Activated CD4-positive, alpha-beta memory T cell treated with anti-CD3 and anti-CD28 coated beads, Interleukin-2, amount 10 ng/mL, durations not matched to agents 7 days and 5 days (primary cell): ENCODE measurements around the gene IGFL2. TPM values are rescaled to one million over a fixed set of nuclear protein-coding genes. Genes with fewer than 3 reads are reported as not detected.
"Not testable (repeated sequence)": the region's sequence is repeated elsewhere in the genome, so short reads cannot be mapped to it uniquely, and the experiment has no call there.

Experiments
- CTCF ChIA-PET: fragments of 350-600 bp; sonication (Branson Sonifier 250); formaldehyde crosslinking; loops from one replicate; lab custom pipeline; 2021; ENCODE audit warnings: antibody characterized with exemption, inconsistent platforms; lab: Charles Lee
- POLR2A ChIA-PET: fragments of 350-600 bp; sonication (Branson Sonifier 250); formaldehyde crosslinking; loops from one replicate; lab custom pipeline; 2021; ENCODE audit warnings: antibody characterized with exemption; lab: Charles Lee
- DNase-seq: peaks from one replicate; pipeline ENCODE4 v3.0.0-alpha.2; 2020
- H3K27ac Mint-ChIP-seq: one replicate; pipeline ENCODE4 v1.8.0; 2021; ENCODE audit warnings: mild to moderate bottlenecking, mixed read lengths
- H3K27me3 Mint-ChIP-seq: one replicate; pipeline ENCODE4 v1.8.0; 2021; ENCODE audit warnings: mixed read lengths
- H3K36me3 Mint-ChIP-seq: one replicate; pipeline ENCODE4 v1.8.0; 2021; ENCODE audit warnings: low read depth, mixed read lengths
- H3K4me1 Mint-ChIP-seq: one replicate; pipeline ENCODE4 v1.8.0; 2021; ENCODE audit warnings: mixed read lengths
- H3K4me3 Mint-ChIP-seq: one replicate; pipeline ENCODE4 v1.8.0; 2021; ENCODE audit warnings: mild to moderate bottlenecking, mixed read lengths
- H3K9me3 Mint-ChIP-seq: one replicate; pipeline ENCODE4 v1.8.0; 2021; ENCODE audit warnings: mixed read lengths
- total RNA-seq, 2 experiments: library from RNA; stranded (reverse); gene quantifications; one replicate each; pipeline ENCODE4 v1.2.3, GENCODE V29; 2021

Gene IGFL2
- not detected for total RNA-seq

DNA sequence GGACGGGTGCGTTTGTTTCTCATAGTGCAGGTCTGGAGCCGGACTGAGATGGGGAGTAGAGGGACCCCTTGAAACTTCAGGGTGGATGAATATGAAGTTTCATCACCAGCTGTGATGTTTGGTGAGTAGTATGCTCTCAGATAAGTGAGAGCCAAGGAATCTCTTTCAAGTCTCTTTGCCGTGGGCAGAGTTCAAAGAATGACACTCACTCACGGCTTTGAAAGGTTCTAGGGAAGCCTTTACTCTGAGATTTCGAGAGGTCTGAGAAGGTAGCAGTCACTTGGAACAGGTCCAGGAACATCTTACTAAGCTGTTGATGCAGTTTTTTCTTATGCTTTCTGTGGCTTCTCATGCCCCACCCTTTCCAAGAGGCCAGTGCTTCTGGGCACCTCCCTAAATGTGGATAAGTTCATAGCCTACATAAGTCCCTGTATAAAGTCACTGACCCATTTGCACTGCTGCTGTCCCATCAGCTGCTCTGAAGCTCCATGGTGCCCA, at the start of gene IGFL2:
IGFL2 (plus strand) TSS at position 448 of the 498 bp plus-strand sequence; CDS start at position 489, 41 bp downstream.
- Mint-ChIP-seq H3K27me3 (peaks cover 55% of the 10 kb centered on the region), H3K27ac (no peak within 1 kb of the TSS), H3K9me3 (no peaks in the 10 kb centered on the region), H3K36me3 (no peaks in the 10 kb centered on the region), H3K4me1 (no peaks in the 10 kb centered on the region), H3K4me3 (no peak within 1 kb of the TSS)
- no peak for DNase-seq
- ChIA-PET POLR2A (interaction anchor here (0.6 kb wide), 1 partner anchor 29 kb away, joined by 3 read pairs; no protein-coding TSS in a partner anchor), CTCF (no interaction called here)

DNA sequence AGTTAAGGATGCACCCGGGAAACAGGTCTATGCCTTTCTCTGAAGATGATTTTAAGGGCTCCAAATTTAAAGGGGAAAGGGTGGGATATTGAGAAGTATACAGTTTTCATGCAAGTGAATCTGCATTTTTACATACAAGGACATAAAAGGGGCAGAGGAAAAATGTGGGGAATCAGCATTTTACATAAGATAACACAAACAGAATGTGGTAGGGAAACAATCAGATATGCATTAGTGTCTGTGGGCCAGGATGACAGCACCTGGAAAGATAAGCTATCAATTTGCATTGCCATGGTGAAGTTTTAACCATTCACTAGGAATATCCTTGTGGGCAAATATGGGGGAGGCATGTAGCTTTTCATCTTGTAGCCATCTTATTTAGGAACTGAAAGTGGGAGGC, 47.7 kb upstream of the IGFL2 start:
- no peak overlapping the region for H3K27ac Mint-ChIP-seq
- POLR2A ChIA-PET = no interaction called here
- H3K4me3 Mint-ChIP-seq = no peak overlapping the region
- CTCF ChIA-PET = no interaction called here
- H3K4me1 Mint-ChIP-seq = no peaks in the 10 kb centered on the region
- H3K9me3 Mint-ChIP-seq = peaks cover 11% of the 10 kb centered on the region
- peaks cover 5% of the 10 kb centered on the region for H3K36me3 Mint-ChIP-seq
- peaks cover 38% of the 10 kb centered on the region for H3K27me3 Mint-ChIP-seq
- DNase-seq = no peak

- H3K4me1 Mint-ChIP-seq = no peaks in the 10 kb centered on the region
- ChIA-PET CTCF (no interaction called here), POLR2A (no interaction called here)
- no peak overlapping the region for H3K27ac Mint-ChIP-seq
- peaks cover 5% of the 10 kb centered on the region for H3K36me3 Mint-ChIP-seq
- no peak overlapping the region for H3K4me3 Mint-ChIP-seq
- DNase-seq = no peak
- H3K9me3 Mint-ChIP-seq = peaks cover 11% of the 10 kb centered on the region
- H3K27me3 Mint-ChIP-seq = peaks cover 29% of the 10 kb centered on the region
Measured at GRCh38 chr19:46101293-46101692, 46.7 kb upstream of the IGFL2 start.

DNA sequence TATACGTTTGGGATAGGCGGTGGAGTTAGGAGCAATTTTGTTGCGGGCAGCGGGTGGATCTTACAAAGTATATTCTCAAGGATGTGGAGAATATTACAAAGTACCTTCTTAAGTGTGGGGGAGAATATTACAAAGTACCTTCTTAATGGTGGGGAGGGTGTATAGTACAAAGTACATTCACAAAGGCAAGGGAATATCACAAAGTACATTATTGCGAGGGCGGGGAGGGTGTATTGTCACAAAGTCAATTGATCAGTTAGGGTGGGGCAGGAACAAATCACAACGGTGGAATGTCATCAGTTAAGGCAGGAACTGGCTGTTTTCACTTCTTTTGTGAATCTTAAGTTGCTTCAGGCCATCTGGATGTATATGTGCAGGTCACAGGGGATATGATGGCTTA, 45.7 kb upstream of the IGFL2 start:
- DNase-seq, POLR2A ChIA-PET, H3K4me1 Mint-ChIP-seq, CTCF ChIA-PET, H3K4me3 Mint-ChIP-seq, H3K36me3 Mint-ChIP-seq, H3K27ac Mint-ChIP-seq: not testable (repeated sequence)
- Mint-ChIP-seq H3K9me3 (peaks cover 11% of the 10 kb centered on the region), H3K27me3 (peaks cover 19% of the 10 kb centered on the region)

GRCh38 chr19:46107371-46107770, 40.7 kb upstream of the IGFL2 start:
- DNase-seq = no peak
- Mint-ChIP-seq H3K4me1 (no peaks in the 10 kb centered on the region), H3K4me3 (no peak overlapping the region), H3K9me3 (no peaks in the 10 kb centered on the region), H3K27ac (no peak overlapping the region), H3K27me3 (peaks cover 15% of the 10 kb centered on the region), H3K36me3 (no peaks in the 10 kb centered on the region)
- ChIA-PET POLR2A (no interaction called here), CTCF (no interaction called here)

- no peak for DNase-seq
- no peak overlapping the region for H3K27ac Mint-ChIP-seq
- peaks cover 36% of the 10 kb centered on the region for H3K27me3 Mint-ChIP-seq
- ChIA-PET POLR2A (no interaction called here), CTCF (no interaction called here)
- no peaks in the 10 kb centered on the region for H3K36me3 Mint-ChIP-seq
- no peak overlapping the region for H3K4me3 Mint-ChIP-seq
- no peaks in the 10 kb centered on the region for H3K9me3 Mint-ChIP-seq
- H3K4me1 Mint-ChIP-seq = no peaks in the 10 kb centered on the region
Measured at GRCh38 chr19:46109876-46110275, 38.2 kb upstream of the IGFL2 start.

GRCh38 chr19:46111376-46111775, 36.7 kb upstream of the IGFL2 start:
- Mint-ChIP-seq H3K27me3 (peaks cover 43% of the 10 kb centered on the region), H3K27ac (no peak overlapping the region), H3K36me3 (no peaks in the 10 kb centered on the region), H3K4me1 (peaks cover 5% of the 10 kb centered on the region), H3K9me3 (no peaks in the 10 kb centered on the region), H3K4me3 (no peak overlapping the region)
- POLR2A ChIA-PET = no interaction called here
- CTCF ChIA-PET = no interaction called here
- no peak for DNase-seq

GRCh38 chr19:46112527-46112926, 35.5 kb upstream of the IGFL2 start:
- ChIA-PET POLR2A (no interaction called here), CTCF (no interaction called here)
- DNase-seq = no peak
- no peaks in the 10 kb centered on the region for H3K9me3 Mint-ChIP-seq
- no peak overlapping the region for H3K27ac Mint-ChIP-seq
- H3K36me3 Mint-ChIP-seq = no peaks in the 10 kb centered on the region
- no peak overlapping the region for H3K4me3 Mint-ChIP-seq
- peaks cover 5% of the 10 kb centered on the region for H3K4me1 Mint-ChIP-seq
- H3K27me3 Mint-ChIP-seq = peaks cover 46% of the 10 kb centered on the region

DNA sequence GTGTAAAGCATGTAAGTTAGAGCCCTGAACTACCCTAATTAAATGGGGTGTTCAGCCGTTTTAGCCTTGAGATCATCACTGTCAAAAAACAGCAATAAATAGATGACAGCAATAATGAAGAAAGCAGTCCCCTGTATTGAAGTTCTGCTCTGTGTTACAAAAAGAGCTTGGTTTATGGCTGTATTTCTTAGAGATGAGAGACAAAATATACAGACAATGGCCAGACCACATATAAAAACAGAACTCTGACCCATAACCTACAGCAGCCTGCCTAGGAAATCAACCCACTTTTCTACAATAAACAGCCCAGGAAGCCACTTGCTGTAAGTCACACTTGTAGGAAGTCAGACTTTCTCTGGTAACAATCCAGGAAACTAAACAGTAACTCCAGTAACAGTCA, 34.3 kb upstream of the IGFL2 start:
- POLR2A ChIA-PET = no interaction called here
- DNase-seq = no peak
- CTCF ChIA-PET = no interaction called here
- Mint-ChIP-seq H3K27ac (no peak overlapping the region), H3K4me1 (peaks cover 5% of the 10 kb centered on the region), H3K4me3 (no peak overlapping the region), H3K27me3 (peaks cover 48% of the 10 kb centered on the region), H3K36me3 (no peaks in the 10 kb centered on the region), H3K9me3 (no peaks in the 10 kb centered on the region)

GRCh38 chr19:46115396-46116106, 32.5 kb upstream of the IGFL2 start:
- POLR2A ChIA-PET = no interaction called here
- Mint-ChIP-seq H3K4me3 (no peak overlapping the region), H3K36me3 (no peaks in the 10 kb centered on the region), H3K9me3 (no peaks in the 10 kb centered on the region), H3K27ac (no peak overlapping the region), H3K27me3 (peaks cover 53% of the 10 kb centered on the region), H3K4me1 (peaks cover 5% of the 10 kb centered on the region)
- CTCF ChIA-PET = no interaction called here
- peak; percentile 27 for DNase-seq

GRCh38 chr19:46116121-46116520, 31.9 kb upstream of the IGFL2 start:
- H3K9me3 Mint-ChIP-seq = no peaks in the 10 kb centered on the region
- no peaks in the 10 kb centered on the region for H3K36me3 Mint-ChIP-seq
- no peak for DNase-seq
- H3K4me3 Mint-ChIP-seq = no peak overlapping the region
- no peak overlapping the region for H3K27ac Mint-ChIP-seq
- peaks cover 50% of the 10 kb centered on the region for H3K27me3 Mint-ChIP-seq
- ChIA-PET POLR2A (no interaction called here), CTCF (no interaction called here)
- peaks cover 5% of the 10 kb centered on the region for H3K4me1 Mint-ChIP-seq

GRCh38 chr19:46118136-46118535, 29.9 kb upstream of the IGFL2 start:
- no peak for DNase-seq
- no peaks in the 10 kb centered on the region for H3K36me3 Mint-ChIP-seq
- no peak overlapping the region for H3K4me3 Mint-ChIP-seq
- ChIA-PET POLR2A (no interaction called here), CTCF (no interaction called here)
- H3K27ac Mint-ChIP-seq = no peak overlapping the region
- H3K4me1 Mint-ChIP-seq = peaks cover 5% of the 10 kb centered on the region
- H3K9me3 Mint-ChIP-seq = no peaks in the 10 kb centered on the region
- H3K27me3 Mint-ChIP-seq = peaks cover 41% of the 10 kb centered on the region

DNA sequence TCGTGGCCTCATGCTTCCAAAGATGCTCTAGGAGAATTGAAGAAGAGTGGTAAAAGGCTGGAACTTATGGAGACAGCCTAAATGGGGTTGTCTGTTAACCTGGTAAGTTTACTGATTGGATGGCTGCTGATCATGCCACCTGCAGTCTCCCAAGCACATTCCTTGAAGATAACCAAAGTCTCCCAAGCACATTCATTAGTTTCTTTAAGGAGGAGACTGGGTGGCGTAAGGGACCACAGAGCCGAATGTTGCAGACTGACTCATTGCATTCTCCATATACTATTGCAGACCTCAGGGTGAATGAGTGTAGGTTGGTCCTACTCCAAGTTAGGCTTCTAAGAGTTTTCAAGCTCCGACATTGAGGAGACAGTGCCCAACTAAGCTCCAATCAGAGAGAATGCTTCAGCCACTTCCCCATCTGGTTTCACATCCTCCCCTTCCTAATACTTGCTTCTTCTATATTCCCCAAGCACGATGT, 23.4 kb upstream of the IGFL2 start, which contains the start of gene IGFL3:
IGFL3 (minus strand) TSS at position 51 of the 478 bp plus-strand sequence; CDS start at position 12, 39 bp downstream.
- H3K4me3 Mint-ChIP-seq = no peak within 1 kb of the TSS
- ChIA-PET POLR2A (no interaction called here), CTCF (no interaction called here)
- peaks cover 63% of the 10 kb centered on the region for H3K27me3 Mint-ChIP-seq
- H3K4me1 Mint-ChIP-seq = no peaks in the 10 kb centered on the region
- H3K9me3 Mint-ChIP-seq = no peaks in the 10 kb centered on the region
- H3K27ac Mint-ChIP-seq = no peak within 1 kb of the TSS
- H3K36me3 Mint-ChIP-seq = no peaks in the 10 kb centered on the region
- DNase-seq = no peak

GRCh38 chr19:46125447-46125846, 22.6 kb upstream of the IGFL2 start:
- Mint-ChIP-seq H3K27me3 (peaks cover 64% of the 10 kb centered on the region), H3K36me3 (no peaks in the 10 kb centered on the region)

More at GRCh38 chr19:46125447-46125846, 22.6 kb upstream of the IGFL2 start:
- Mint-ChIP-seq H3K4me3 (no peak overlapping the region), H3K4me1 (no peaks in the 10 kb centered on the region), H3K27ac (no peak overlapping the region), H3K9me3 (no peaks in the 10 kb centered on the region)
- no peak for DNase-seq
- POLR2A ChIA-PET = no interaction called here
- CTCF ChIA-PET = no interaction called here
